ENCODE measurements around the gene CYCS.

Gene CYCS

GRCh38 chr7:25149836-25150235 lies 24.8 kb upstream of the CYCS start:
- TF ChIP-seq REST (IDR thresholded peaks at IDR 0.05; ENCODE audit: insufficient read depth in 1 of 2, low read depth in 2 of 2, low read length in 2 of 2) (no peak), POLR2AphosphoS5 (IDR thresholded peaks at IDR 0.05; ENCODE audit: low read depth, low read length) (no peak), TAF1 (IDR thresholded peaks at IDR 0.05; ENCODE audit: borderline replicate concordance, insufficient read depth, low read length) (no peak), SIN3A (IDR thresholded peaks at IDR 0.05; ENCODE audit: borderline replicate concordance, insufficient read depth, low read length) (no peak), FOXP2 (optimal IDR thresholded peaks at IDR 0.05; ENCODE audit: borderline replicate concordance, extremely low read depth, extremely low read length, insufficient read depth) (no peak)

GRCh38 chr7:25148772-25149575 lies 23.9 kb upstream of the CYCS start:
- TF ChIP-seq REST (IDR thresholded peaks at IDR 0.05; ENCODE audit: insufficient read depth in 1 of 2, low read depth in 2 of 2, low read length in 2 of 2) (no peak), TAF1 (IDR thresholded peaks at IDR 0.05; ENCODE audit: borderline replicate concordance, insufficient read depth, low read length) (no peak), POLR2AphosphoS5 (IDR thresholded peaks at IDR 0.05; ENCODE audit: low read depth, low read length) (no peak), FOXP2 (optimal IDR thresholded peaks at IDR 0.05; ENCODE audit: borderline replicate concordance, extremely low read depth, extremely low read length, insufficient read depth) (no peak), SIN3A (IDR thresholded peaks at IDR 0.05; ENCODE audit: borderline replicate concordance, insufficient read depth, low read length) (no peak)

- TF ChIP-seq TAF1 (IDR thresholded peaks at IDR 0.05; ENCODE audit: borderline replicate concordance, insufficient read depth, low read length) (no peak), POLR2AphosphoS5 (IDR thresholded peaks at IDR 0.05; ENCODE audit: low read depth, low read length) (no peak), FOXP2 (optimal IDR thresholded peaks at IDR 0.05; ENCODE audit: borderline replicate concordance, extremely low read depth, extremely low read length, insufficient read depth) (no peak), REST (IDR thresholded peaks at IDR 0.05; ENCODE audit: insufficient read depth in 1 of 2, low read depth in 2 of 2, low read length in 2 of 2) (no peak), SIN3A (IDR thresholded peaks at IDR 0.05; ENCODE audit: borderline replicate concordance, insufficient read depth, low read length) (no peak)
Measured at GRCh38 chr7:25143763-25144162, 18.7 kb upstream of the CYCS start.

GRCh38 chr7:25139536-25139935 lies 14.5 kb upstream of the CYCS start:
- TF ChIP-seq SIN3A (IDR thresholded peaks at IDR 0.05; ENCODE audit: borderline replicate concordance, insufficient read depth, low read length) (no peak), TAF1 (IDR thresholded peaks at IDR 0.05; ENCODE audit: borderline replicate concordance, insufficient read depth, low read length) (no peak), POLR2AphosphoS5 (IDR thresholded peaks at IDR 0.05; ENCODE audit: low read depth, low read length) (no peak), REST (IDR thresholded peaks at IDR 0.05; ENCODE audit: insufficient read depth in 1 of 2, low read depth in 2 of 2, low read length in 2 of 2) (no peak), FOXP2 (optimal IDR thresholded peaks at IDR 0.05; ENCODE audit: borderline replicate concordance, extremely low read depth, extremely low read length, insufficient read depth) (no peak)

Data from PFSK-1 (cell line).